Liver (tissue), 9 donors: ENCODE results near the gene FBLN1. TPM values are rescaled to one million over a fixed set of nuclear protein-coding genes. Genes with fewer than 3 reads are reported as not detected.

Source experiments
- DNase-seq: peaks from one replicate; pipeline ENCODE4 v3.0.0-alpha.2; 2017; ENCODE audit warnings: low spot score
- H3K27ac ChIP-seq, 2 donors: one replicate each; pipeline ENCODE4 v1.7.0; 2013; ENCODE audit warnings: inconsistent platforms in 2 of 2, low read length in 2 of 2, control low read depth in 1 of 2, low read depth in 1 of 2, mild to moderate bottlenecking in 1 of 2
- H3K27me3 ChIP-seq, 4 donors: one replicate each; pipeline versions ENCODE4 v1.6.1 to v1.7.0; 2013; ENCODE audit warnings: low read length in 3 of 4, inconsistent platforms in 1 of 4, mild to moderate bottlenecking in 1 of 4, moderate library complexity in 1 of 4; ENCODE audit not compliant: control insufficient read depth in 4 of 4, insufficient read depth in 4 of 4
- H3K36me3 ChIP-seq, 4 donors: one replicate each; pipeline versions ENCODE4 v1.6.1 to v1.7.0; 2013; ENCODE audit warnings: low read length in 3 of 4, mild to moderate bottlenecking in 3 of 4, low read depth in 1 of 4, moderate library complexity in 1 of 4; ENCODE audit not compliant: control insufficient read depth in 4 of 4, insufficient read depth in 3 of 4
- H3K4me1 ChIP-seq, 4 donors: one replicate each; pipeline versions ENCODE4 v1.6.1 to v1.7.0; 2013; ENCODE audit warnings: low read length in 3 of 4, mild to moderate bottlenecking in 3 of 4, moderate library complexity in 1 of 4; ENCODE audit not compliant: control insufficient read depth in 4 of 4, insufficient read depth in 4 of 4
- H3K4me3 ChIP-seq, 3 donors: one replicate each; pipeline versions ENCODE4 v1.6.1 to v1.7.0; 2013; ENCODE audit warnings: low read length in 3 of 3, control low read depth in 1 of 3, low read depth in 1 of 3, mild to moderate bottlenecking in 1 of 3
- H3K9ac ChIP-seq, 2 donors: one replicate each; pipeline ENCODE4 v1.7.0; 2013; ENCODE audit warnings: low read length in 2 of 2, mild to moderate bottlenecking in 2 of 2, moderate library complexity in 2 of 2, control low read depth in 1 of 2, low read depth in 1 of 2
- H3K9me3 ChIP-seq, 4 donors: one replicate each; pipeline versions ENCODE4 v1.6.1 to v1.7.0; 2013; ENCODE audit warnings: low read length in 3 of 4; ENCODE audit not compliant: control insufficient read depth in 4 of 4
- ATF3 ChIP-seq: IDR thresholded peaks from 2 replicates; pipeline ENCODE4 v1.6.1; 2016; ENCODE audit warnings: antibody characterized with exemption
- CTCF ChIP-seq: fragments of 150-350 bp; IDR thresholded peaks from 2 replicates; pipeline ENCODE4 v1.5.1; 2017; ENCODE audit warnings: improper control_type of control experiment, low read depth, low read length; ENCODE audit not compliant: missing input control
- EGR1 ChIP-seq, 2 donors: IDR thresholded peaks; 2 replicates each; pipeline ENCODE4 v1.6.1; 2016 to 2018; ENCODE audit warnings: antibody characterized with exemption in 2 of 2, low read depth in 2 of 2
- FOXA2 ChIP-seq: IDR thresholded peaks from 2 replicates; pipeline ENCODE4 v1.6.1; 2016; ENCODE audit warnings: antibody characterized with exemption
- GABPA ChIP-seq, 2 donors: IDR thresholded peaks in 1 of 2; conservative IDR thresholded peaks in 1 of 2; 2 replicates each; pipeline ENCODE4 v1.6.1; 2016; ENCODE audit warnings: antibody characterized with exemption in 2 of 2, mild to moderate bottlenecking in 1 of 2, moderate library complexity in 1 of 2
- HNF4A ChIP-seq, 2 donors: conservative IDR thresholded peaks; 2 replicates each; pipeline ENCODE4 v1.6.1; 2016; ENCODE audit warnings: antibody characterized with exemption in 2 of 2, mild to moderate bottlenecking in 2 of 2
- HNF4G ChIP-seq: IDR thresholded peaks from 2 replicates; pipeline ENCODE4 v1.6.1; 2016; ENCODE audit warnings: antibody characterized with exemption
- JUND ChIP-seq, 2 donors: IDR thresholded peaks; 2 replicates each; pipeline ENCODE4 v1.6.1; 2016; ENCODE audit warnings: antibody characterized with exemption in 2 of 2
- MAX ChIP-seq: IDR thresholded peaks from 2 replicates; pipeline ENCODE4 v1.6.1; 2016; ENCODE audit warnings: antibody characterized with exemption
- NR2F2 ChIP-seq: IDR thresholded peaks from 2 replicates; pipeline ENCODE4 v1.6.1; 2016; ENCODE audit warnings: antibody characterized with exemption
- RAD21 ChIP-seq, 2 donors: IDR thresholded peaks; 2 replicates each; pipeline ENCODE4 v1.6.1; 2016; ENCODE audit warnings: antibody characterized with exemption in 2 of 2, mild to moderate bottlenecking in 2 of 2
- REST ChIP-seq: IDR thresholded peaks from 2 replicates; pipeline ENCODE4 v1.6.1; 2016; ENCODE audit warnings: antibody characterized with exemption, mild to moderate bottlenecking
- RXRA ChIP-seq, 2 donors: IDR thresholded peaks; 2 replicates each; pipeline ENCODE4 v1.6.1; 2017 to 2018; ENCODE audit warnings: antibody characterized with exemption in 2 of 2, mild to moderate bottlenecking in 1 of 2
- SP1 ChIP-seq: IDR thresholded peaks from 2 replicates; pipeline ENCODE4 v1.6.1; 2018; ENCODE audit warnings: antibody characterized with exemption, mild to moderate bottlenecking
- TAF1 ChIP-seq: conservative IDR thresholded peaks from 2 replicates; pipeline ENCODE4 v1.6.1; 2016; ENCODE audit warnings: antibody characterized with exemption, mild to moderate bottlenecking
- YY1 ChIP-seq: IDR thresholded peaks from 2 replicates; pipeline ENCODE4 v1.6.1; 2016; ENCODE audit warnings: antibody characterized with exemption, mild to moderate bottlenecking
- ZBTB33 ChIP-seq: IDR thresholded peaks from 2 replicates; pipeline ENCODE4 v1.6.1; 2016; ENCODE audit warnings: antibody characterized with exemption
- WGBS: extraction: QIAGEN DNeasy Blood & Tissue Kit; methylation state at CpG from one replicate; pipeline ENCODE4 v1.1.7; 2013; 5-methylcytosine and 5-hydroxymethylcytosine counted together
- polyA plus RNA-seq, 2 donors: library from polyadenylated mRNA; stranded (reverse) in 1 of 2; unstranded in 1 of 2; fragments of 200-250 nt in 1 of 2; fragments of >200 nt in 1 of 2; fragmentation: Nextera tagmentation in 1 of 2; extraction: Ambion mirVana in 1 of 2; gene quantifications; one replicate each; pipeline versions ENCODE4 v1.2.1 to v1.2.3, GENCODE V29; 2013 to 2015
- total RNA-seq, 2 donors: library from RNA; depleted of rRNA; stranded (reverse); fragments of >200 nt; gene quantifications; one replicate each; pipeline ENCODE4 v1.2.3, GENCODE V29; 2014
- donor health status: healthy.
- donor health status: healthy.
- donor health status: healthy.
- donor health status: healthy.
- donor health status: healthy.

The FBLN1 gene
- total and polyA plus RNA-seq, 4 donors, result 2.2 to 9.3 (median 6.3) TPM

- H3K36me3 ChIP-seq, result no peaks in the 10 kb centered on the region
- H3K27me3 ChIP-seq, result no peaks in the 10 kb centered on the region
- DNase-seq, result no peak
- H3K4me1 ChIP-seq, result no peaks in the 10 kb centered on the region
- WGBS, result 89% methylated on average over 8 of the region's 8 CpGs
- H3K4me3 ChIP-seq, result no peak overlapping the region
- no peak for TF ChIP-seq REST
- no peak for TF ChIP-seq RXRA (IDR thresholded peaks at IDR 0.05)
- no peak for TF ChIP-seq NR2F2
- TF ChIP-seq HNF4A (conservative IDR thresholded peaks at IDR 0.05), result no peak
- no peak for TF ChIP-seq GABPA (IDR thresholded peaks at IDR 0.05 in 1 of 2, conservative IDR thresholded peaks at IDR 0.05 in 1 of 2)
- no peak for TF ChIP-seq TAF1
- no peak for TF ChIP-seq RAD21 (IDR thresholded peaks at IDR 0.05)
- no peak for TF ChIP-seq EGR1 (IDR thresholded peaks at IDR 0.05; ENCODE audit: low read depth in 2 of 2)
- TF ChIP-seq ZBTB33, result no peak
- TF ChIP-seq HNF4G, result no peak
- no peak for TF ChIP-seq FOXA2
- TF ChIP-seq MAX, result no peak
- no peak for TF ChIP-seq ATF3
- no peak for TF ChIP-seq JUND (IDR thresholded peaks at IDR 0.05)
- TF ChIP-seq CTCF, result no peak
- no peak for TF ChIP-seq YY1
- TF ChIP-seq SP1, result no peak
- H3K9me3 ChIP-seq, result no peaks in the 10 kb centered on the region
- no peak overlapping the region for H3K27ac ChIP-seq
- no peak overlapping the region for H3K9ac ChIP-seq
Observed at GRCh38 chr22:45456811-45457210, 45.9 kb upstream of the FBLN1 start.

GRCh38 chr22:45458532-45458931 is 44.2 kb upstream of the FBLN1 start:
- Histone ChIP-seq H3K36me3 (no peaks in the 10 kb centered on the region), H3K9ac (no peak overlapping the region), H3K9me3 (no peaks in the 10 kb centered on the region), H3K4me1 (no peaks in the 10 kb centered on the region), H3K4me3 (no peak overlapping the region), H3K27ac (no peak overlapping the region), H3K27me3 (no peaks in the 10 kb centered on the region)
- no peak for DNase-seq
- TF ChIP-seq HNF4A (conservative IDR thresholded peaks at IDR 0.05), result no peak
- WGBS, result 95% methylated on average over 13 of the region's 13 CpGs
